Sciatic nerve (tissue), 2 donors: ENCODE data around the gene MCU. TPM values are rescaled to one million over a fixed set of nuclear protein-coding genes. Genes with fewer than 3 reads are reported as not detected.
"Not testable (repeated sequence)": the region's sequence is repeated elsewhere in the genome, so short reads cannot be mapped to it uniquely, and the experiment has no call there.

Experiments
- ATAC-seq: fragments of 200-7000 bp; cut with Tn5 transposase; one replicate; pipeline ENCODE4 v1.9.1; 2020; ENCODE audit warnings: mild to moderate bottlenecking, moderate library complexity
- DNase-seq: peaks from one replicate; pipeline ENCODE4 v3.0.0-alpha.2; 2020; ENCODE audit warnings: low spot score
- intact Hi-C: fragments of 100-400 bp; cut with DNase I; formaldehyde crosslinking; loops from one replicate; pipeline ENCODE4 v1.14.2; 2022
- total RNA-seq: library from RNA; stranded (reverse); fragmentation: NEBNext Ultra II Directional; extraction: Animal tissue kit (Norgen Biotek cat#: 25700); gene quantifications from one replicate; pipeline ENCODE4 v1.2.1, GENCODE V29; 2021
- donor health status: DM: no; HTN: no; CAD: no.
- donor health status: DM: no; HTN: no; CAD: no.

Gene MCU
- total RNA-seq, 1 donor from 2014 or later = 25.5 TPM

- intact Hi-C loops = loop anchor here (10.0 kb wide), 1 partner anchor 1782 kb away; no protein-coding TSS in a partner anchor
- ATAC-seq (no peak), DNase-seq (no peak)
Observed at GRCh38 chr10:72746426-72747363, 54.8 kb downstream of the MCU start.

DNA sequence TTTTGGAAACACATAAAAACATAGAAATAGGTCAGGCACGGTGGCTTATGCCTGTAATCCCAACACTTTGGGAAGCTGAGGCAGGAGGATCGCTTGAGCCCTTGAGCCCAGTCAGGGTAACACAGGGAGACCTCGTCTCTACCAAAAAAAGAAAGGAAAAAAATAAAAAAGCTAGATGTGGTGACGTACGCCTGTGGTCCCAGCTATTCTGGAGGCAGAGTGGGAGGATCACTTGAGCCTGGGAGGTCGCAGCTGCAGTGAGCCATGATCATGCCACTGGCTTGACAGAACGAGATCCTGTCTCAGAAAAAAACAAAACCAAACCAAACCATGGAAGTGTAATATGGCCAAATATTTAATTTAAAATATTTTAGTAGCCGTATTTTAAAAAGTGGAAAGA, 55.6 kb downstream of the MCU start:
- ATAC-seq (no peak), DNase-seq (no peak)
- intact Hi-C loops = loop anchor here (10.0 kb wide), 1 partner anchor 1783 kb away; no protein-coding TSS in a partner anchor

DNA sequence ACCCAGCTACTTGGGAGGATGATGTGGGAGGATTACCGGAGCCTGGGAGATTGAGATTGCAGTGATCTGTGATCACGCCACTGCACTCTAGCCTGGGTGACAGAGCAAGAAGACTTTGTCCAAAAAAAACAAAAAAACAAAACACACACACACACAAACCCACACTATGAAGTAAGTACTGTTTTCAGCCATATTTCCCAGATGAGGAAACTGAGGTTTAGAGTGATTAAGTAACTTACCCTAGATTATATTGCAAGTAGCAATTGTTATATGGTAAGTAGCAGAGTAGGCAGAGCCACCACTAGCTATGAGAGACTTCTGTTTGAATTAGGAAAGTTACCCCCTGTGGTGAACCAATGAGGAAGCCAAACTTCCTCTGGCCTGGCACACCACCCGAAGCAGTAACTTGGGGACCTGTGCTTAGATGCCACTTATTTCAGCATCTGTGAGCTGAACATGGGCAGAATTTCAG, 61.9 kb downstream of the MCU start:
- DNase-seq = no peak
- intact Hi-C loops = no loop called here
- ATAC-seq = no peak

DNA sequence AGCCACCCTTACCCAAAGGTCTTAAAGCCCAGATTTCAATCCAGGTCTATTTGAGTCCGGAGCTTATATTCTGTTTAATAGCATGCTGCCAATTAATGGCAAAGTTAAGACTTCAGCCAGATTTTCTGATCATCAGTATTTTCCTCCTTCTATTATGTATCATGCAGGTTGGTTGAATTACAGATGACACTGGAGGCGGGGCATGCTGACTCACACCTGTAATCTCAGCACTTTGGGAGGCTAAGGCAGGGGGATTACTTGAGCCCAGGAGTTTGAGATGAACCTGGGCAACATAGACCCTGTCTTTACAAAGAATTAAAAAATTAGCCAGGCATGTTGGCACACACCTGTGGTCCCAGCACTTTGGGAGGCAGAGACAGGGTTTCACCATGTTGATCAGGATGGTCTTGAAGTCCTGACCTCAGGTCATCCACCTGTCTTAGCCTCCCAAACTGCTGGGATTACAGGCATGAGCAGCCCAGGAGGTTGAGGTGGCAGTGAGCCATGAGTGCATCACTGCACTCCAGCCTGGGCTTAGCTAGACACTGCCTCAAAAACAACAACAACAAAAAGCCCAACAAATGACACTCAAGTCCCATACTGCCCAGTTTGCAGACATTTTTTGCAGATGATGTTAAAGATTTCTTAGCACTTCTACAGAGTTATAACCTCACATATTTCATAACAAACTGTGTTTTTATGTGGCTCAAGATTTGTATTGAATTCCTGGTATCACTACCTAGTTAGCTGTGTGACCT, 62.5 kb downstream of the MCU start:
- intact Hi-C loops = no loop called here
- no peak for DNase-seq
- no peak for ATAC-seq

DNA sequence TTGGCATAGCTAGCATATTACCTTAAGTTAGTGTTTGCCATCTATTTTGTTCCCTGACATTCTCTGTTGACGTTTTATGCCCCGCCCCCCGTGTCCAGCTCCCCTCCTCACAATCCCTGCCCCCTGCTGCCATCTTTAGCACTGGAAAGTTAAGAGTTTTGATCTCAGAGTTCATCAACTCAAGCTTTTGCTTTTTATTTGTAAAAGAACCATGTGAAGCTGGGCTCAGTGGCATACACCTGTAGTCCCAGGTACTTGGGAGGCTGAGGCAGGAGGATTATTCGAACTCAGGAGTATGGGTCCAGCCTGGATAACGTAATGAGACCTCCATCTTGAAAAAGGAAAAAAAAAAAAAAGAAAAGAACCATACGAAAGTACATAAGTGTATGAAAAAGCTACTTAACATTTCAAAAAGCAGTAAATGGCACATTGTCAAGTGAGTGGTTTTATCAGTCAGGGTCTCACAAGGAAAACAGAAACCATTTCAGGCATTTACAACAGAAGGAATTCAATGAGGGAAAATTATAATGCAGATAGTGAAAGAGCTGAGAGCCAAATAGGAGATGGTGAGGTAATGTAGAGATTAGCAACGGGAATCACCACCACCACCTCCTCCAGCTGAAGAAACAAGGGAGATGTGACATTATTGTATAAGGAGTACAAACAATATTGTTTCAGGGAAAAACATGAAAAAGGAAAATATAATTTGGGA, 64.9 kb downstream of the MCU start:
- intact Hi-C loops = no loop called here
- no peak for ATAC-seq
- no peak for DNase-seq

DNA sequence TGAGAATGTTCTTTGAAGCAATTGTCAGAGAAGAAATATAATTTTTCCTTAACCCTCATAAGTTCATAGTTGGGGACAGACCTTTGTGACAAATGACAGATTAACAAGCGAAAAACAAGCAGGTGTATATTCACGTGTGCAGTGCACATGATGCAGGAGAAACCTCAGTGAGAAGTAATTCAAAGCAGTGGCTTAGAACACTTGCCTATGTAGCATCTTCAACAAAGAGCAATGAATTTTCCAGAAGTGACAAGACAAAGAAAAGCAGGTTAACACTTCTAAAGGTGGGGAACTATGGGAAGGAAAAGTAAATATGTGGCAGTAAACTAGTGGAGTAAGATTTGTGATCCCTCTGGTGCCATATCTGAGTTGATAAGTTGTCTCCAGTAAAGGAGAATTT, 65.8 kb downstream of the MCU start:
- ATAC-seq = no peak
- intact Hi-C loops = no loop called here
- no peak for DNase-seq

DNA sequence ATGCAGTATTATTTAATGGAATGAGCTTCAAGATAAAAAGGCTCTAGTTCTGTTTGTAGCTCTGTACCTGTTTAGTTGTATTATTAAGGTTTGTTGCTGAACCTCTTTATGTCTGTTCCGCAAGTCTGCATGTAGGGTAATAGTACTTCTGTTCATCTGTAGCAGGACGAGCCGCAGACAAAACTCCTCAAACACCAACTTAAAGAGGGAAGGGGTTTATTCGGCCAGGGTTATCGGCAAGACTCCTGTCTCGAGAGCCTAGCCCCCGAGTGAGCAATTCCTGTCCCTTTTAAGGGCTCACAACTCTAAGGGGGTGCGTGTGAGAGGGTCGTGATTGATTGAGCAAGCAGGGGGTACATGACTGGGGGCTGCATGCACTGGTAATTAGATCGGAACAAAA, 67.0 kb downstream of the MCU start:
- intact Hi-C loops, ATAC-seq, DNase-seq: not testable (repeated sequence)

DNA sequence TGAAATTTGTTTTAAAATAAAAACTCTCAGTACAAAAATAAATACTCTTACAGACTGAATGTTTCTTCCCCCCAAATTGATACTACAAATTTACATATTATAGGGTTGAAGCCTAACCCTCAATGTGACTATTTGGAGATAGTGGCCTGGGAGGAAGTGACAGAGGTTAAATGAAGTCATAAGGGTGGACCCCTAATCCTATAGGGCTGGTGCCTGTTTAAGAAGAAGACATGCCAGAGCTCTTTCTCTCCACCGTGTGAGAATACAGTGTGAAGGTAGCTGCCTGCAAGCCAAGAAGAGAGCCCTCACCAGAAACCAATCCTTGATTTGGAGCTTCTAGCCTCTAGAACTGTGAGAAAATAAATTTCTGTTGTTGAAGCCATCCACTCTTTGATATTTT, 67.6 kb downstream of the MCU start:
- ATAC-seq (no peak), DNase-seq (no peak)
- intact Hi-C loops = no loop called here

DNA sequence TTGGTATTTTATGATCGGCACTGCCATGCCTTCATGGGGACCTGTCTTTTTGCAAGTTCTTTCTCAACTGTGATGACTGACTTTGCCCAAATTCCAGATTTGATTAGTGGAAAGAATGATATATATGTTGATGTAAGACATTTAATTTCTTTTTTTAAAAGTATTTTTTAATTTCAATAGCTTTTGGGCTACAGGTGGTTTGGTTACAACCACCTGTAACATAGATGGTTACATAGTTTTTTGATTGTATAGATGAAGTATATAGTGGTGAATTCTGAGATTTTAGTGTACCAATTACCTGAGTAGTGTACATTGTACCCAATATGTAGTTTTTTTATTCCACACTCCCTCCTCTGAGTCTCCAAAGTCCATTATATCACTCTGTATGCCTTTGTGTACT, 69.6 kb downstream of the MCU start:
- intact Hi-C loops = no loop called here
- no peak for DNase-seq
- no peak for ATAC-seq

GRCh38 chr10:72762042-72762441, 70.1 kb downstream of the MCU start:
- ATAC-seq (no peak), DNase-seq (no peak)
- intact Hi-C loops = no loop called here

DNA sequence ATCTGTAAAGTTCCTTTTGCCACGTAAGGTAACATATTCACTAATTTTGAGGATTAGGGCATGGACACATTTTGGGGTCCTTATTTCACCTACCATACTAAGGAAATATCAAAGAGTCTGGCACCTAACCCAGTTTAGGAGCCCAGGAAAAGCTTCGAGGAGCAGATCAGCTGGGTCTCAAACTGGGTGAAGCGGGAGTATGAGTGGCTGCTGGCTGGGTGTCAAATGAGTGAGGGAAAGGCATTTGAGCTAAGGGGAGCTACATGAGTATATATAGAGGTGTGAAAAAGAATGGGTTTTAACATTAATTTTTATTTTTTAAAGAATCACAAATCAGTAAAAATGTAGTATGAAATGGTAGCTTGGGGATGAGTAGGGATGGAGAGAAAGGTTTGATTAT, 71.3 kb downstream of the MCU start:
- no peak for DNase-seq
- intact Hi-C loops = no loop called here
- ATAC-seq = no peak

DNA sequence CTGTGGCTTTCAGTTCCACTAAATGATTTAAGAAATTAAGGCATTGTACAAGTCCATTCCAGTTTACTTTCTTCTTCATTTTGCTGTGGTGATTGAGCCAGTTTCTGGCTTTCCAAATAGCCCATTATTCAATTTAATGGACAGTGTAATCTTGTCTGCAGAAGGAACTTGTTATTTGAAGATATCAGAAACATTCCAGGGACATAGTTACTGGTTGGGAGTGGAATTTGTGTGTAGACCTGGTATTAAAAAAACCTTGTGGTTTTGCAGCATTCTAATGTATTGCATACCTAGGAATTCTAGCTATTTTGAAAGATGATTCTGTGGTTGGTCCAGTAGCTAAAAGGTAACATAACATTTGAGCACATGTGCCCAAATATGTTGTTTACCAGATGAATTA, 72.2 kb downstream of the MCU start:
- DNase-seq (no peak), ATAC-seq (no peak)
- intact Hi-C loops = no loop called here

- DNase-seq (no peak), ATAC-seq (no peak)
- intact Hi-C loops = no loop called here
Observed at GRCh38 chr10:72765051-72765745, 73.3 kb downstream of the MCU start.

DNA sequence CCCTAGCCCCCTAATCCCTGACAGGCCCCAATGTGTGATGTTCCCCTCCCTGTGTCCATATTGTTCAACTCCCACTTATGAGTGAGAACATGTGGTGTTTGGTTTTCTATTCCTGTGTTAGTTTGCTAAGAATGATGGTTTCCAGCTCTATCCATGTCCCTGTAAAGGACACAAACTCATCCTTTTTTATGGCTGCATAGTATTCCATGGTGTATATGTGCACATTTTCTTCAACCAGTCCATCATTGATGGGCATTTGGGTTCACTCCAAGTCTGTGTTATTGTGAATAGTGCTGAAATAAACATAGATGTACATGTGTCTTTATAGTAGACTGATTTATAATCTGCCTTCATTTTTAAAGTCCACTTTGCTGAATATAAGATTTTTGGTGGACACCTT, 79.3 kb downstream of the MCU start:
- ATAC-seq, intact Hi-C loops, DNase-seq: not testable (repeated sequence)

- DNase-seq (no peak), ATAC-seq (no peak)
- intact Hi-C loops = no loop called here
Observed at GRCh38 chr10:72772031-72772430, 80.1 kb downstream of the MCU start.

DNA sequence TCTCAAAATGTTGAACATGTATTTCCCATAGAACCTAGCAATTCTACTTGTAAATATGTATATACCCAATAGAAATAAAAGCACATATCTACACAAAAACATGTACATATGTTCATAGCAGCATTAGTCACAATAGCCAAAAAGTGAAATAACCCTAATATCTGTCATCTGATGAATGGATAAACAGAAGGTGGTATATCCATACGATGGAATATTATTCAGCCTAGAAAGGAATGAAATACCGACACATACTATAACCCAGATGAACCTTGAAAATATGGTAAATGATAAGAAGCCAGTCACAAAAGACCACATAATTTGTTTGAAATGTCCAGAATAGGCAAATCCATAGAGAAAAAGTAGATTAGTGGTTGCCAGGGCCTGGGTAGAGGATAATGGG, 87.9 kb downstream of the MCU start:
- DNase-seq = no peak
- intact Hi-C loops = no loop called here
- ATAC-seq = no peak

GRCh38 chr10:72782649-72783330, 90.8 kb downstream of the MCU start:
- no peak for ATAC-seq
- intact Hi-C loops = no loop called here

GRCh38 chr10:72783410-72783833, 91.5 kb downstream of the MCU start:
- DNase-seq = no peak
- intact Hi-C loops = no loop called here
- no peak for ATAC-seq

More at GRCh38 chr10:72782649-72783330, 90.8 kb downstream of the MCU start:
- DNase-seq = no peak
